Fibroblast of lung (primary cell): ENCODE measurements around the gene VPS13C. TPM values are rescaled to one million over a fixed set of nuclear protein-coding genes. Genes with fewer than 3 reads are reported as not detected.

Experiments
- DNase-seq, 2 donors: peaks; one replicate each; pipeline versions ENCODE4 v3.0.0 to v3.0.0-alpha.2; 2010; ENCODE audit warnings: low read depth in 2 of 2
- H2AFZ ChIP-seq: 2 replicates; pipeline ENCODE4 v1.5.1; 2012; ENCODE audit warnings: low read length, control low read depth, inconsistent platforms
- H3K27ac ChIP-seq: 2 replicates; pipeline ENCODE4 v1.5.1; 2011; ENCODE audit warnings: low read length, control low read depth; ENCODE audit not compliant: insufficient read depth
- H3K27me3 ChIP-seq: 2 replicates; pipeline ENCODE4 v1.5.1; 2011; ENCODE audit warnings: mild to moderate bottlenecking, low read length; ENCODE audit not compliant: control insufficient read depth, insufficient read depth
- H3K36me3 ChIP-seq: 2 replicates; pipeline ENCODE4 v1.5.1; 2011; ENCODE audit warnings: low read length; ENCODE audit not compliant: control insufficient read depth, insufficient read depth
- H3K4me1 ChIP-seq: 2 replicates; pipeline ENCODE4 v1.5.1; 2011; ENCODE audit warnings: low read length; ENCODE audit not compliant: control insufficient read depth, insufficient read depth; ENCODE audit errors: extremely low read depth
- H3K4me2 ChIP-seq: 2 replicates; pipeline ENCODE4 v1.5.1; 2011; ENCODE audit warnings: low read length, control low read depth; ENCODE audit not compliant: insufficient read depth; ENCODE audit errors: extremely low read depth
- H3K4me3 ChIP-seq, 4 experiments: fragments of 200-600 bp in 1 of 4; sonication (generic) in 1 of 4; replicated peaks in 1 of 4; 2 replicates each; pipeline ENCODE4 v1.5.1; 2011 to 2016; ENCODE audit warnings: low read length in 4 of 4, low read depth in 3 of 4, mild to moderate bottlenecking in 3 of 4, control low read depth in 2 of 4, inconsistent platforms in 1 of 4, mixed read lengths in 1 of 4; ENCODE audit not compliant: insufficient read depth in 1 of 4; ENCODE audit errors: control extremely low read depth in 1 of 4
- H3K79me2 ChIP-seq: 2 replicates; pipeline ENCODE4 v1.5.1; 2012; ENCODE audit warnings: mild to moderate bottlenecking, low read length, inconsistent platforms; ENCODE audit not compliant: control insufficient read depth, insufficient read depth
- H3K9ac ChIP-seq: 2 replicates; pipeline ENCODE4 v1.5.1; 2011; ENCODE audit warnings: mild to moderate bottlenecking, low read length, control low read depth; ENCODE audit not compliant: insufficient read depth
- H3K9me3 ChIP-seq: 2 replicates; pipeline ENCODE4 v1.5.1; 2012; ENCODE audit warnings: low read depth, low read length; ENCODE audit not compliant: control insufficient read depth, insufficient read depth
- H4K20me1 ChIP-seq: 2 replicates; pipeline ENCODE4 v1.5.1; 2011; ENCODE audit warnings: low read length; ENCODE audit not compliant: control insufficient read depth, insufficient read depth; ENCODE audit errors: extremely low read depth
- CTCF ChIP-seq, 2 donors: IDR thresholded peaks in 1 of 2; conservative IDR thresholded peaks in 1 of 2; 1 replicate in 1 of 2; 2 replicates in 1 of 2; pipeline ENCODE4 v1.5.1; 2011 to 2012; ENCODE audit warnings: low read length in 2 of 2, control low read depth in 1 of 2, inconsistent platforms in 1 of 2, low read depth in 1 of 2, mild to moderate bottlenecking in 1 of 2
- EZH2 ChIP-seq: IDR thresholded peaks from 2 replicates; pipeline ENCODE4 v1.5.1; 2012; ENCODE audit warnings: low read length, control low read depth, mild to moderate bottlenecking; ENCODE audit errors: missing control alignments
- polyA plus RNA-seq, 2 donors: library from polyadenylated mRNA; depleted of rRNA in 1 of 2; stranded (reverse) in 1 of 2; unstranded in 1 of 2; fragments of >200 nt; gene quantifications; 2 replicates each; pipeline ENCODE4 v1.2.1, GENCODE V29; 2011 to 2012; ENCODE audit warnings: missing spikeins in 1 of 2
- total RNA-seq: library from RNA; depleted of rRNA; stranded (reverse); fragments of >200 nt; gene quantifications from 2 replicates; pipeline ENCODE4 v1.2.1, GENCODE V29; 2014

Gene VPS13C
- total and polyA plus RNA-seq, 2 donors (not counting 1 experiment from before 2014, with no cell fraction given), result 19.6 to 82.7 TPM

GRCh38 chr15:61921093-61921492, 139.2 kb downstream of the VPS13C start:
- Histone ChIP-seq H3K27ac (no peak overlapping the region), H3K4me1 (no peaks in the 10 kb centered on the region), H3K9me3 (no peaks in the 10 kb centered on the region), H3K27me3 (no peaks in the 10 kb centered on the region), H2AFZ (no peak overlapping the region), H3K36me3 (peaks cover 1% of the 10 kb centered on the region), H3K79me2 (no peaks in the 10 kb centered on the region), H3K9ac (no peak overlapping the region), H4K20me1 (no peaks in the 10 kb centered on the region), H3K4me2 (no peak overlapping the region), H3K4me3 (no peak overlapping the region)
- TF ChIP-seq CTCF (conservative IDR thresholded peaks at IDR 0.05 in 1 of 2, IDR thresholded peaks at IDR 0.05 in 1 of 2; ENCODE audit: low read depth in 1 of 2, low read length in 2 of 2) (no peak), EZH2 (no peak)
- DNase-seq, result peak in 1 of 2 donors; percentile 8

DNA sequence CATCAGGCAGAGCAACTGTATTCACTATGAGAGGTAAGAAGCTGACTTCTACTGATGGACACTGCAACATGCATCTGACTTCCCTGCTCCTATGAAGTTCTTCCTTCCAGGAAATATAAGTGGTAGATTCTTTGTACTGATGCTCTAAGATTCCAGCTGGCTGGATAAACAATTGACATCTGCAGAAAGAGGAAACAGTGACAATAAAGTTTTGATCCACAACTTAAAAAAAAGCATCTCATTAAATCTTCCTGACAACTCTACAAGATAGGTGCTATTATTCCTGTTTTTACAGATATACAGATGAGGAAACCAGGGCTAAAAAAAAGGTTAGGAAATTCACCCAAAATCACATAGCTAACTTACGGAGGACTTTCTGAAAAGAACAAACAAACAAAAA, 142.8 kb downstream of the VPS13C start:
- Histone ChIP-seq H3K9ac (no peak overlapping the region), H3K27ac (no peak overlapping the region), H3K4me1 (no peaks in the 10 kb centered on the region), H2AFZ (no peak overlapping the region), H4K20me1 (no peaks in the 10 kb centered on the region), H3K36me3 (peaks cover 1% of the 10 kb centered on the region), H3K4me2 (no peak overlapping the region), H3K27me3 (no peaks in the 10 kb centered on the region), H3K4me3 (no peak overlapping the region), H3K9me3 (no peaks in the 10 kb centered on the region), H3K79me2 (no peaks in the 10 kb centered on the region)
- TF ChIP-seq EZH2 (no peak), CTCF (conservative IDR thresholded peaks at IDR 0.05 in 1 of 2, IDR thresholded peaks at IDR 0.05 in 1 of 2; ENCODE audit: low read depth in 1 of 2, low read length in 2 of 2) (no peak)
- no peak for DNase-seq

DNA sequence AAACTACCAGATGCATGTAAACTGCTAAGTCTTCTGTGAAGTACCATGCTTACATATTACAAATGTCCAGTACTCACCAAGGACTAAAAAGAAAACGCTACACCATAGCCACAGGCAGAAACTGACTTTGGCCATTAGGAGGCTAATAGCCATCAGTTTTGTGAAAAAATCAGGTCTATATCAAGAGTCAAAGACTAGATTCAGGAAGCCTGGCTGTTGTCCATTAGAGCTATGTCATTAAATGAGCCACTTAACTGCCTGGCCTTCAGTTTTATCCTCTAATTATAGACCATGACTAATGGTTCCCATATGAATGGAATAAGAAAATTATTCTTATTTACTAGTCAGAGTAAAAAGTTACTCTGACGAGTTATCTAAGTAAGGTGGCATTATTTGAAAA, 144.1 kb downstream of the VPS13C start:
- Histone ChIP-seq H4K20me1 (no peaks in the 10 kb centered on the region), H3K4me3 (no peak overlapping the region), H3K79me2 (no peaks in the 10 kb centered on the region), H3K9me3 (no peaks in the 10 kb centered on the region), H3K9ac (no peak overlapping the region), H3K27me3 (no peaks in the 10 kb centered on the region), H3K27ac (no peak overlapping the region), H3K36me3 (peaks cover 1% of the 10 kb centered on the region), H3K4me2 (no peak overlapping the region), H3K4me1 (no peaks in the 10 kb centered on the region), H2AFZ (no peak overlapping the region)
- no peak for TF ChIP-seq CTCF (conservative IDR thresholded peaks at IDR 0.05 in 1 of 2, IDR thresholded peaks at IDR 0.05 in 1 of 2; ENCODE audit: low read depth in 1 of 2, low read length in 2 of 2)
- no peak for TF ChIP-seq EZH2
- peak in 1 of 2 donors; percentile 59 for DNase-seq
